ENCODE results near the gene FSTL1. TPM values are rescaled to one million over a fixed set of nuclear protein-coding genes. Genes with fewer than 3 reads are reported as not detected.

The FSTL1 gene
- total RNA-seq, 1 experiment from 2014 or later, result 20.7 TPM

DNA sequence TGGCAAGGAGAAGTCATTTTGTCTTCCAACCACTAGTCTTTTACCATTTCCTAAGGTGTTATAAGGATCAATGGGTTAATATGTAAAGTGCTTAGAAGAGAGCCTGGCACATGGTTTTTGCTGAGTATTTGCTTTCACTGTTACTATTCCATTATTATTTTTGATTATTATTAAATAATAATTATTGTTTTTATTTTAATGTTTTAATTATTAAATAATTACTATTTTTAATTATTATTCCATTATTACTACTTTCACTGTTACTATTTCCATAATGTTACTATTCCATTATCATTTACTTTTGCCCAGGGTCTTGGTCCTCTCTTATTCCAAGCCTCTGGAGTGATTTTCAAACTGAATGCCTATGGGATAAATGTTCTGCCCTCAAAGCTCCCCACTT, 48.5 kb downstream of the FSTL1 start:
- no peaks in the 10 kb centered on the region for H3K9me3 ChIP-seq (ENCODE audit: control insufficient read depth in 1 of 2, insufficient read depth in 1 of 2, low read depth in 1 of 2, low read length in 2 of 2)
- H3K4me1 ChIP-seq (ENCODE audit: control insufficient read depth in 1 of 2, insufficient read depth in 2 of 2, low read length in 2 of 2), result no peaks in the 10 kb centered on the region
- H4K20me1 ChIP-seq (ENCODE audit: insufficient read depth), result no peaks in the 10 kb centered on the region
- no peaks in the 10 kb centered on the region; a peak in 1 of 4 replicates for H3K36me3 ChIP-seq (ENCODE audit: control insufficient read depth in 1 of 2, insufficient read depth in 2 of 2, low read length in 2 of 2)
- no peak for TF ChIP-seq YY1 (IDR thresholded peaks at IDR 0.05; ENCODE audit: extremely low read depth, insufficient replicate concordance, low read depth, low read length)
- TF ChIP-seq FOSL1 (IDR thresholded peaks at IDR 0.05; ENCODE audit: low read depth), result no peak
- TF ChIP-seq, protein P1, sequence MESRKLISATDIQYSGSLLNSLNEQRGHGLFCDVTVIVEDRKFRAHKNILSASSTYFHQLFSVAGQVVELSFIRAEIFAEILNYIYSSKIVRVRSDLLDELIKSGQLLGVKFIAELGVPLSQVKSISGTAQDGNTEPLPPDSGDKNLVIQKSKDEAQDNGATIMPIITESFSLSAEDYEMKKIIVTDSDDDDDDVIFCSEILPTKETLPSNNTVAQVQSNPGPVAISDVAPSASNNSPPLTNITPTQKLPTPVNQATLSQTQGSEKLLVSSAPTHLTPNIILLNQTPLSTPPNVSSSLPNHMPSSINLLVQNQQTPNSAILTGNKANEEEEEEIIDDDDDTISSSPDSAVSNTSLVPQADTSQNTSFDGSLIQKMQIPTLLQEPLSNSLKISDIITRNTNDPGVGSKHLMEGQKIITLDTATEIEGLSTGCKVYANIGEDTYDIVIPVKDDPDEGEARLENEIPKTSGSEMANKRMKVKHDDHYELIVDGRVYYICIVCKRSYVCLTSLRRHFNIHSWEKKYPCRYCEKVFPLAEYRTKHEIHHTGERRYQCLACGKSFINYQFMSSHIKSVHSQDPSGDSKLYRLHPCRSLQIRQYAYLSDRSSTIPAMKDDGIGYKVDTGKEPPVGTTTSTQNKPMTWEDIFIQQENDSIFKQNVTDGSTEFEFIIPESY (IDR thresholded peaks at IDR 0.05; ENCODE audit: extremely low read depth, insufficient replicate concordance, low read length), result no peak
- no peak for TF ChIP-seq EGR1 (IDR thresholded peaks at IDR 0.05; ENCODE audit: low read depth)
- no peak for TF ChIP-seq POLR2A (IDR thresholded peaks at IDR 0.05; ENCODE audit: borderline replicate concordance, extremely low read depth, insufficient read depth, insufficient read length)
- TF ChIP-seq, protein P2, sequence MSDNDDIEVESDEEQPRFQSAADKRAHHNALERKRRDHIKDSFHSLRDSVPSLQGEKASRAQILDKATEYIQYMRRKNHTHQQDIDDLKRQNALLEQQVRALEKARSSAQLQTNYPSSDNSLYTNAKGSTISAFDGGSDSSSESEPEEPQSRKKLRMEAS (IDR thresholded peaks at IDR 0.05), result no peak
- no peak for TF ChIP-seq SIN3A (IDR thresholded peaks at IDR 0.05; ENCODE audit: low read depth)
- TF ChIP-seq CBX3 (IDR thresholded peaks at IDR 0.05; ENCODE audit: low read depth), result no peak
- TF ChIP-seq, protein P3, sequence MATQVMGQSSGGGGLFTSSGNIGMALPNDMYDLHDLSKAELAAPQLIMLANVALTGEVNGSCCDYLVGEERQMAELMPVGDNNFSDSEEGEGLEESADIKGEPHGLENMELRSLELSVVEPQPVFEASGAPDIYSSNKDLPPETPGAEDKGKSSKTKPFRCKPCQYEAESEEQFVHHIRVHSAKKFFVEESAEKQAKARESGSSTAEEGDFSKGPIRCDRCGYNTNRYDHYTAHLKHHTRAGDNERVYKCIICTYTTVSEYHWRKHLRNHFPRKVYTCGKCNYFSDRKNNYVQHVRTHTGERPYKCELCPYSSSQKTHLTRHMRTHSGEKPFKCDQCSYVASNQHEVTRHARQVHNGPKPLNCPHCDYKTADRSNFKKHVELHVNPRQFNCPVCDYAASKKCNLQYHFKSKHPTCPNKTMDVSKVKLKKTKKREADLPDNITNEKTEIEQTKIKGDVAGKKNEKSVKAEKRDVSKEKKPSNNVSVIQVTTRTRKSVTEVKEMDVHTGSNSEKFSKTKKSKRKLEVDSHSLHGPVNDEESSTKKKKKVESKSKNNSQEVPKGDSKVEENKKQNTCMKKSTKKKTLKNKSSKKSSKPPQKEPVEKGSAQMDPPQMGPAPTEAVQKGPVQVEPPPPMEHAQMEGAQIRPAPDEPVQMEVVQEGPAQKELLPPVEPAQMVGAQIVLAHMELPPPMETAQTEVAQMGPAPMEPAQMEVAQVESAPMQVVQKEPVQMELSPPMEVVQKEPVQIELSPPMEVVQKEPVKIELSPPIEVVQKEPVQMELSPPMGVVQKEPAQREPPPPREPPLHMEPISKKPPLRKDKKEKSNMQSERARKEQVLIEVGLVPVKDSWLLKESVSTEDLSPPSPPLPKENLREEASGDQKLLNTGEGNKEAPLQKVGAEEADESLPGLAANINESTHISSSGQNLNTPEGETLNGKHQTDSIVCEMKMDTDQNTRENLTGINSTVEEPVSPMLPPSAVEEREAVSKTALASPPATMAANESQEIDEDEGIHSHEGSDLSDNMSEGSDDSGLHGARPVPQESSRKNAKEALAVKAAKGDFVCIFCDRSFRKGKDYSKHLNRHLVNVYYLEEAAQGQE (IDR thresholded peaks at IDR 0.05; ENCODE audit: low read depth), result no peak
- no peak for TF ChIP-seq SP1 (IDR thresholded peaks at IDR 0.05; ENCODE audit: low read depth)
- TF ChIP-seq EZH2phosphoT487 (IDR thresholded peaks at IDR 0.05; ENCODE audit: borderline replicate concordance), result no peak
- no peaks in the 10 kb centered on the region for H3K79me2 ChIP-seq (ENCODE audit: insufficient read depth, low read length)
- ATAC-seq (no peak), DNase-seq (ENCODE audit: low read depth, low spot score) (no peak)
- no peak overlapping the region for H3K27ac ChIP-seq (ENCODE audit: low read depth, low read length)
- H2AFZ ChIP-seq (ENCODE audit: low read depth, low read length, poor library complexity, severe bottlenecking), result no peak overlapping the region
- ChIA-PET CTCF (interaction anchor here (1.8 kb wide), 1 partner anchor 15 kb away, joined by 6 read pairs; no protein-coding TSS in a partner anchor), RAD21 (ENCODE audit: low non-redundant PET in 1 of 2, low total read pairs in 2 of 2, uncharacterized antibody in 2 of 2, unreplicated experiment in 2 of 2) (no interaction called here), POLR2A (no interaction called here)
- intact Hi-C loops (cut with micrococcal nuclease), result no loop called here
- H3K4me3 ChIP-seq (replicated peaks in 1 of 2; ENCODE audit: low read depth in 1 of 2, low read length in 2 of 2), result no peak overlapping the region
- H3K27me3 ChIP-seq (ENCODE audit: insufficient read depth, low read length), result no peaks in the 10 kb centered on the region
- no TSS peak for BruUV-seq (replicated peaks)
- H3K9ac ChIP-seq (ENCODE audit: low read length), result no peak overlapping the region
- H3K9me2 ChIP-seq (ENCODE audit: insufficient read depth), result no peaks in the 10 kb centered on the region
- H3K4me2 ChIP-seq (ENCODE audit: low read length), result no peak overlapping the region

Data from HCT116 (cell line).